Liver (tissue), 9 donors: Measurements from ENCODE around the gene POLR2H. TPM values are rescaled to one million over a fixed set of nuclear protein-coding genes. Genes with fewer than 3 reads are reported as not detected.

Source experiments
- DNase-seq: peaks from one replicate; pipeline ENCODE4 v3.0.0-alpha.2; 2017; ENCODE audit warnings: low spot score
- H3K27ac ChIP-seq, 2 donors: one replicate each; pipeline ENCODE4 v1.7.0; 2013; ENCODE audit warnings: inconsistent platforms in 2 of 2, low read length in 2 of 2, control low read depth in 1 of 2, low read depth in 1 of 2, mild to moderate bottlenecking in 1 of 2
- H3K27me3 ChIP-seq, 4 donors: one replicate each; pipeline versions ENCODE4 v1.6.1 to v1.7.0; 2013; ENCODE audit warnings: low read length in 3 of 4, inconsistent platforms in 1 of 4, mild to moderate bottlenecking in 1 of 4, moderate library complexity in 1 of 4; ENCODE audit not compliant: control insufficient read depth in 4 of 4, insufficient read depth in 4 of 4
- H3K36me3 ChIP-seq, 4 donors: one replicate each; pipeline versions ENCODE4 v1.6.1 to v1.7.0; 2013; ENCODE audit warnings: low read length in 3 of 4, mild to moderate bottlenecking in 3 of 4, low read depth in 1 of 4, moderate library complexity in 1 of 4; ENCODE audit not compliant: control insufficient read depth in 4 of 4, insufficient read depth in 3 of 4
- H3K4me1 ChIP-seq, 4 donors: one replicate each; pipeline versions ENCODE4 v1.6.1 to v1.7.0; 2013; ENCODE audit warnings: low read length in 3 of 4, mild to moderate bottlenecking in 3 of 4, moderate library complexity in 1 of 4; ENCODE audit not compliant: control insufficient read depth in 4 of 4, insufficient read depth in 4 of 4
- H3K4me3 ChIP-seq, 3 donors: one replicate each; pipeline versions ENCODE4 v1.6.1 to v1.7.0; 2013; ENCODE audit warnings: low read length in 3 of 3, control low read depth in 1 of 3, low read depth in 1 of 3, mild to moderate bottlenecking in 1 of 3
- H3K9ac ChIP-seq, 2 donors: one replicate each; pipeline ENCODE4 v1.7.0; 2013; ENCODE audit warnings: low read length in 2 of 2, mild to moderate bottlenecking in 2 of 2, moderate library complexity in 2 of 2, control low read depth in 1 of 2, low read depth in 1 of 2
- H3K9me3 ChIP-seq, 4 donors: one replicate each; pipeline versions ENCODE4 v1.6.1 to v1.7.0; 2013; ENCODE audit warnings: low read length in 3 of 4; ENCODE audit not compliant: control insufficient read depth in 4 of 4
- FOXA1 ChIP-seq: IDR thresholded peaks from 2 replicates; pipeline ENCODE4 v1.6.1; 2016; ENCODE audit warnings: antibody characterized with exemption
- HNF4A ChIP-seq, 2 donors: conservative IDR thresholded peaks; 2 replicates each; pipeline ENCODE4 v1.6.1; 2016; ENCODE audit warnings: antibody characterized with exemption in 2 of 2, mild to moderate bottlenecking in 2 of 2
- JUND ChIP-seq, 2 donors: IDR thresholded peaks; 2 replicates each; pipeline ENCODE4 v1.6.1; 2016; ENCODE audit warnings: antibody characterized with exemption in 2 of 2
- NR2F2 ChIP-seq: IDR thresholded peaks from 2 replicates; pipeline ENCODE4 v1.6.1; 2016; ENCODE audit warnings: antibody characterized with exemption
- REST ChIP-seq: IDR thresholded peaks from 2 replicates; pipeline ENCODE4 v1.6.1; 2016; ENCODE audit warnings: antibody characterized with exemption, mild to moderate bottlenecking
- TAF1 ChIP-seq: conservative IDR thresholded peaks from 2 replicates; pipeline ENCODE4 v1.6.1; 2016; ENCODE audit warnings: antibody characterized with exemption, mild to moderate bottlenecking
- WGBS: extraction: QIAGEN DNeasy Blood & Tissue Kit; methylation state at CpG from one replicate; pipeline ENCODE4 v1.1.7; 2013; 5-methylcytosine and 5-hydroxymethylcytosine counted together
- polyA plus RNA-seq, 2 donors: library from polyadenylated mRNA; stranded (reverse) in 1 of 2; unstranded in 1 of 2; fragments of 200-250 nt in 1 of 2; fragments of >200 nt in 1 of 2; fragmentation: Nextera tagmentation in 1 of 2; extraction: Ambion mirVana in 1 of 2; gene quantifications; one replicate each; pipeline versions ENCODE4 v1.2.1 to v1.2.3, GENCODE V29; 2013 to 2015
- total RNA-seq, 2 donors: library from RNA; depleted of rRNA; stranded (reverse); fragments of >200 nt; gene quantifications; one replicate each; pipeline ENCODE4 v1.2.3, GENCODE V29; 2014
- TF ChIP-seq, protein P1 (sequence below): fragments of 150-350 bp; IDR thresholded peaks from 2 replicates; pipeline ENCODE4 v1.5.1; 2017; ENCODE audit warnings: improper control_type of control experiment, low read depth, low read length; ENCODE audit not compliant: missing input control
- TF ChIP-seq, protein P2 (sequence below): IDR thresholded peaks from 2 replicates; pipeline ENCODE4 v1.6.1; 2016; ENCODE audit warnings: antibody characterized with exemption
- donor health status: healthy.
- donor health status: healthy.
- donor health status: healthy.
- donor health status: healthy.
- donor health status: healthy.

POLR2H gene
- total and polyA plus RNA-seq, 4 donors: 25.7 to 55.7 (median 43.5) TPM

DNA sequence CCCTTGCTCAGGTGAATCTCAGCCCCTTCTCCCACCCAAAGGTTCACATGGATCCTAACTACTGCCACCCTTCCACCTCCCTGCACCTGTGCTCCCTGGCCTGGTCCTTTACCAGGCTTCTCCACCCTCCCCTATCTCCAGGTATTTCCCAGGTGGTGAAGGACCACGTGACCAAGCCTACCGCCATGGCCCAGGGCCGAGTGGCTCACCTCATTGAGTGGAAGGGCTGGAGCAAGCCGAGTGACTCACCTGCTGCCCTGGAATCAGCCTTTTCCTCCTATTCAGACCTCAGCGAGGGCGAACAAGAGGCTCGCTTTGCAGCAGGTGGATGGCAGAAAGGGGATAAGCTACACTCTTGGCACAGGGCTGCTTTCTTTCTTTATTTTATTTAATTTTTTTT lies 19.6 kb upstream of the POLR2H start:
- no peak for TF ChIP-seq FOXA1
- TF ChIP-seq, protein P1, sequence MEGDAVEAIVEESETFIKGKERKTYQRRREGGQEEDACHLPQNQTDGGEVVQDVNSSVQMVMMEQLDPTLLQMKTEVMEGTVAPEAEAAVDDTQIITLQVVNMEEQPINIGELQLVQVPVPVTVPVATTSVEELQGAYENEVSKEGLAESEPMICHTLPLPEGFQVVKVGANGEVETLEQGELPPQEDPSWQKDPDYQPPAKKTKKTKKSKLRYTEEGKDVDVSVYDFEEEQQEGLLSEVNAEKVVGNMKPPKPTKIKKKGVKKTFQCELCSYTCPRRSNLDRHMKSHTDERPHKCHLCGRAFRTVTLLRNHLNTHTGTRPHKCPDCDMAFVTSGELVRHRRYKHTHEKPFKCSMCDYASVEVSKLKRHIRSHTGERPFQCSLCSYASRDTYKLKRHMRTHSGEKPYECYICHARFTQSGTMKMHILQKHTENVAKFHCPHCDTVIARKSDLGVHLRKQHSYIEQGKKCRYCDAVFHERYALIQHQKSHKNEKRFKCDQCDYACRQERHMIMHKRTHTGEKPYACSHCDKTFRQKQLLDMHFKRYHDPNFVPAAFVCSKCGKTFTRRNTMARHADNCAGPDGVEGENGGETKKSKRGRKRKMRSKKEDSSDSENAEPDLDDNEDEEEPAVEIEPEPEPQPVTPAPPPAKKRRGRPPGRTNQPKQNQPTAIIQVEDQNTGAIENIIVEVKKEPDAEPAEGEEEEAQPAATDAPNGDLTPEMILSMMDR: no peak
- TF ChIP-seq, protein P2, sequence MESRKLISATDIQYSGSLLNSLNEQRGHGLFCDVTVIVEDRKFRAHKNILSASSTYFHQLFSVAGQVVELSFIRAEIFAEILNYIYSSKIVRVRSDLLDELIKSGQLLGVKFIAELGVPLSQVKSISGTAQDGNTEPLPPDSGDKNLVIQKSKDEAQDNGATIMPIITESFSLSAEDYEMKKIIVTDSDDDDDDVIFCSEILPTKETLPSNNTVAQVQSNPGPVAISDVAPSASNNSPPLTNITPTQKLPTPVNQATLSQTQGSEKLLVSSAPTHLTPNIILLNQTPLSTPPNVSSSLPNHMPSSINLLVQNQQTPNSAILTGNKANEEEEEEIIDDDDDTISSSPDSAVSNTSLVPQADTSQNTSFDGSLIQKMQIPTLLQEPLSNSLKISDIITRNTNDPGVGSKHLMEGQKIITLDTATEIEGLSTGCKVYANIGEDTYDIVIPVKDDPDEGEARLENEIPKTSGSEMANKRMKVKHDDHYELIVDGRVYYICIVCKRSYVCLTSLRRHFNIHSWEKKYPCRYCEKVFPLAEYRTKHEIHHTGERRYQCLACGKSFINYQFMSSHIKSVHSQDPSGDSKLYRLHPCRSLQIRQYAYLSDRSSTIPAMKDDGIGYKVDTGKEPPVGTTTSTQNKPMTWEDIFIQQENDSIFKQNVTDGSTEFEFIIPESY: no peak
- no peak for TF ChIP-seq REST
- no peak for TF ChIP-seq NR2F2
- no peak for TF ChIP-seq JUND (IDR thresholded peaks at IDR 0.05)
- no peak for TF ChIP-seq HNF4A (conservative IDR thresholded peaks at IDR 0.05)
- Histone ChIP-seq H3K27me3 (no peaks in the 10 kb centered on the region), H3K4me3 (no peak overlapping the region), H3K4me1 (peaks cover 0 to 6% (median 2%) of the 10 kb centered on the region in 4 donors), H3K36me3 (peaks cover 0 to 18% (median 5%) of the 10 kb centered on the region in 4 donors), H3K9me3 (no peaks in the 10 kb centered on the region), H3K27ac (no peak overlapping the region), H3K9ac (no peak overlapping the region)
- 95% methylated on average over 7 of the region's 7 CpGs for WGBS
- DNase-seq: no peak

- Histone ChIP-seq H3K9me3 (no peaks in the 10 kb centered on the region), H3K4me3 (no peak overlapping the region), H3K27me3 (no peaks in the 10 kb centered on the region), H3K9ac (no peak overlapping the region), H3K4me1 (no peaks in the 10 kb centered on the region), H3K27ac (no peak overlapping the region), H3K36me3 (peaks cover 2 to 18% (median 5%) of the 10 kb centered on the region in 4 donors)
- no peak for DNase-seq
- no peak for TF ChIP-seq TAF1
- WGBS: 90% methylated on average over 5 of the region's 5 CpGs
Observed at GRCh38 chr3:184343200-184343876, 18.2 kb upstream of the POLR2H start.
